WTC11 (cell line): ENCODE results near the gene CHERP. TPM values are rescaled to one million over a fixed set of nuclear protein-coding genes. Genes with fewer than 3 reads are reported as not detected.
"Not testable (repeated sequence)": the region's sequence is repeated elsewhere in the genome, so short reads cannot be mapped to it uniquely, and the experiment has no call there.

Experiments used
- ATAC-seq: fragments of 200-7000 bp; cut with Tn5 transposase; 2 replicates; pipeline ENCODE4 v1.10.0; 2021; ENCODE audit warnings: mild to moderate bottlenecking, moderate library complexity
- CTCF ChIA-PET: fragments of 300-600 bp; sonication (Branson Sonifier 250); formaldehyde crosslinking; loops from one replicate; lab custom pipeline; 2021; ENCODE audit warnings: antibody characterized with exemption; lab: Charles Lee
- POLR2A ChIA-PET: fragments of 350-600 bp; sonication (Branson Sonifier 250); formaldehyde crosslinking; loops from one replicate; lab custom pipeline; 2021; ENCODE audit warnings: antibody characterized with exemption; lab: Charles Lee
- DNase-seq: peaks from one replicate; pipeline ENCODE4 v3.0.0; 2021; ENCODE audit warnings: low spot score
- H3K27ac Mint-ChIP-seq: 2 replicates; pipeline ENCODE4 v1.8.0; 2021; ENCODE audit warnings: mixed read lengths
- H3K27me3 Mint-ChIP-seq: 2 replicates; pipeline ENCODE4 v1.8.0; 2021; ENCODE audit warnings: low read depth, mild to moderate bottlenecking, moderate library complexity, mixed read lengths
- H3K36me3 Mint-ChIP-seq: 2 replicates; pipeline ENCODE4 v1.8.0; 2021; ENCODE audit warnings: mixed read lengths
- H3K4me1 Mint-ChIP-seq: 2 replicates; pipeline ENCODE4 v1.8.0; 2022; ENCODE audit warnings: mixed read lengths
- H3K4me3 Mint-ChIP-seq: 2 replicates; pipeline ENCODE4 v1.8.0; 2021; ENCODE audit warnings: mild to moderate bottlenecking, moderate library complexity, mixed read lengths
- H3K9me3 Mint-ChIP-seq: 2 replicates; pipeline ENCODE4 v1.8.0; 2021; ENCODE audit warnings: mixed read lengths
- FOXJ3 ChIP-seq: sonication (generic); formaldehyde crosslinking; IDR thresholded peaks from 2 replicates; pipeline ENCODE4 v1.9.0; 2021; ENCODE audit warnings: missing genetic modification reagents, mild to moderate bottlenecking, borderline replicate concordance
- GTF2I ChIP-seq: fragments of 250-450 bp; sonication (Bioruptor Pico); conservative IDR thresholded peaks from 2 replicates; pipeline ENCODE4 v1.4.0; 2021; ENCODE audit warnings: mild to moderate bottlenecking
- JUN ChIP-seq: sonication (generic); formaldehyde crosslinking; IDR thresholded peaks from 2 replicates; pipeline ENCODE4 v1.8.0; 2023; ENCODE audit warnings: mild to moderate bottlenecking, missing genetic modification reagents
- MXD4 ChIP-seq: fragments of 250-450 bp; sonication (Bioruptor Pico); IDR thresholded peaks from 2 replicates; pipeline ENCODE4 v1.8.0; 2021; ENCODE audit warnings: mild to moderate bottlenecking, moderate library complexity, borderline replicate concordance
- NFATC4 ChIP-seq: fragments of 250-450 bp; sonication (Bioruptor Pico); IDR thresholded peaks from 2 replicates; pipeline ENCODE4 v1.9.0; 2021; ENCODE audit warnings: mild to moderate bottlenecking
- NFE2L1 ChIP-seq: sonication (generic); formaldehyde crosslinking; IDR thresholded peaks from 2 replicates; pipeline ENCODE4 v1.8.1; 2023; ENCODE audit warnings: missing genetic modification reagents
- NR1H2 ChIP-seq: sonication (generic); formaldehyde crosslinking; IDR thresholded peaks from 2 replicates; pipeline ENCODE4 v1.9.0; 2021; ENCODE audit warnings: mild to moderate bottlenecking, moderate library complexity, missing genetic modification reagents
- PRRX2 ChIP-seq: fragments of 250-450 bp; sonication (Bioruptor Pico); IDR thresholded peaks from 2 replicates; pipeline ENCODE4 v1.8.0; 2021; ENCODE audit warnings: mild to moderate bottlenecking
- TEAD4 ChIP-seq: sonication (generic); formaldehyde crosslinking; IDR thresholded peaks from 2 replicates; pipeline ENCODE4 v1.8.0; 2022; ENCODE audit warnings: mild to moderate bottlenecking, missing genetic modification reagents
- TP53 ChIP-seq: sonication (generic); formaldehyde crosslinking; IDR thresholded peaks from 2 replicates; pipeline ENCODE4 v1.8.1; 2023; ENCODE audit warnings: mild to moderate bottlenecking, missing genetic modification reagents
- ZNF232 ChIP-seq: sonication (generic); formaldehyde crosslinking; IDR thresholded peaks from 2 replicates; pipeline ENCODE4 v1.8.0; 2022; ENCODE audit warnings: mild to moderate bottlenecking, missing genetic modification reagents
- ZNF317 ChIP-seq: sonication (generic); formaldehyde crosslinking; IDR thresholded peaks from 2 replicates; pipeline ENCODE4 v1.8.1; 2023; ENCODE audit warnings: low read depth, mild to moderate bottlenecking, moderate library complexity, missing genetic modification reagents, borderline replicate concordance
- ZNF671 ChIP-seq: fragments of 250-450 bp; sonication (Bioruptor Pico); IDR thresholded peaks from 2 replicates; pipeline ENCODE4 v1.8.0; 2021; ENCODE audit warnings: mild to moderate bottlenecking
- total RNA-seq: library from RNA; stranded (reverse); gene quantifications from 3 replicates; pipeline ENCODE4 v1.2.3, GENCODE V29; 2021
- TF ChIP-seq, protein P1 (sequence below): sonication (generic); formaldehyde crosslinking; IDR thresholded peaks from 2 replicates; pipeline ENCODE4 v1.8.1; 2023; ENCODE audit warnings: mild to moderate bottlenecking, moderate library complexity, missing genetic modification reagents
- TF ChIP-seq, protein P2 (sequence below): sonication (generic); formaldehyde crosslinking; conservative IDR thresholded peaks from 2 replicates; pipeline ENCODE4 v1.8.1; 2023; ENCODE audit warnings: mild to moderate bottlenecking, low read depth, missing genetic modification reagents, moderate library complexity
- TF ChIP-seq, protein P3 (sequence below): sonication (generic); formaldehyde crosslinking; IDR thresholded peaks from 2 replicates; pipeline ENCODE4 v1.8.1; 2022; ENCODE audit warnings: low read depth, mild to moderate bottlenecking, moderate library complexity, missing genetic modification reagents, borderline replicate concordance
- TF ChIP-seq, protein P4 (sequence below): sonication (generic); formaldehyde crosslinking; IDR thresholded peaks from 2 replicates; pipeline ENCODE4 v1.8.1; 2022; ENCODE audit warnings: mild to moderate bottlenecking, missing genetic modification reagents, moderate library complexity, borderline replicate concordance
- TF ChIP-seq, protein P5 (sequence below): sonication (generic); formaldehyde crosslinking; IDR thresholded peaks from 2 replicates; pipeline ENCODE4 v1.8.1; 2022; ENCODE audit warnings: mild to moderate bottlenecking, moderate library complexity, missing genetic modification reagents

Gene CHERP
- total RNA-seq, 1 experiment from 2014 or later: 98.7 TPM

DNA sequence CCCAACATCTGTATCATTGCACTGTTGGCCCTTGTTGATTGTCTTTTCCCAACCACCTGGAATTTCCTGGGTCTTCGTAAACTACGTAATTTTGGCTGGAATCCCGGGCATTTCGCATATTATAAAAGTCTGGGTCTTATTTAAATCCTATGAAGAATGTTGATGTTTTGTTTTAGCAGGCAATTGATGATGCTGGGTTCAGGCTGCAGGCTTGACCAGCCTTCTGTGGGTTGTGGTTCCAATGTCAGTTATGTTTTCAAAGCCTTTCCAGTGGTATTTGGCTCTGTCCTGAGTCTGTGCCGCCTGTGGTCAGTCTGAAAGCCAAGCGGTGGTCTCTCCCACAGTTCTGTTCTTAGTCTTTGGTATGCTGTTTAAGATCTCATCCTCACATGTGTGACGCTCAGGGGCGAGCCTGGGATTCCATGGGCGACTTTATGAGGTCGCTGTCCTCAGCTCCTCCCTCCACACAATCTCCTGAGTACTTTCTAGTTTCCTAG, 17.6 kb upstream of the CHERP start (continued):
- TF ChIP-seq, protein P1, sequence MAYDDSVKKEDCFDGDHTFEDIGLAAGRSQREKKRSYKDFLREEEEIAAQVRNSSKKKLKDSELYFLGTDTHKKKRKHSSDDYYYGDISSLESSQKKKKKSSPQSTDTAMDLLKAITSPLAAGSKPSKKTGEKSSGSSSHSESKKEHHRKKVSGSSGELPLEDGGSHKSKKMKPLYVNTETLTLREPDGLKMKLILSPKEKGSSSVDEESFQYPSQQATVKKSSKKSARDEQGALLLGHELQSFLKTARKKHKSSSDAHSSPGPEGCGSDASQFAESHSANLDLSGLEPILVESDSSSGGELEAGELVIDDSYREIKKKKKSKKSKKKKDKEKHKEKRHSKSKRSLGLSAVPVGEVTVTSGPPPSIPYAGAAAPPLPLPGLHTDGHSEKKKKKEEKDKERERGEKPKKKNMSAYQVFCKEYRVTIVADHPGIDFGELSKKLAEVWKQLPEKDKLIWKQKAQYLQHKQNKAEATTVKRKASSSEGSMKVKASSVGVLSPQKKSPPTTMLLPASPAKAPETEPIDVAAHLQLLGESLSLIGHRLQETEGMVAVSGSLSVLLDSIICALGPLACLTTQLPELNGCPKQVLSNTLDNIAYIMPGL (CRISPR knock-in tag): no peak
- TF ChIP-seq ZNF671 (CRISPR knock-in tag) (no peak), ZNF232 (no peak)

DNA sequence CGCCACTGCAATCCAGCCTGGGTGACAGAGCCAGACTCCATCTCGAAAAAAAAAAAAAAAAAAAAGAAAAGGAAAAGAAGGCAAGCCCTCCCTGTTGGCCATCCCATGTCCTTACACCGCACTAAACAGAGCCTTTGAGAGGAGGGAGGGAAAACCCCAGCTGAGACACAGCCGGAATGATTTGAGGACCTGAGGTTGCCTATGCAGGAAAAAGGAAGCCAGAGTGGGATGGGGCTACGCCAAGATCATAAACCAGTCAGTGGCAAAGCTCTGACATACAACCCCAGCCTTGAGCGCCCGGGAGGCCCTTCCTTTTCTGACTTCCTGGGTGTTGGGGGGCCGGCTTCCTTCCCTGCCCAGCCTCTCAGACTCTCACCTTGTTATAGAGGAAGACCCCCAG, 12.5 kb upstream of the CHERP start:
- TF ChIP-seq, protein P2, sequence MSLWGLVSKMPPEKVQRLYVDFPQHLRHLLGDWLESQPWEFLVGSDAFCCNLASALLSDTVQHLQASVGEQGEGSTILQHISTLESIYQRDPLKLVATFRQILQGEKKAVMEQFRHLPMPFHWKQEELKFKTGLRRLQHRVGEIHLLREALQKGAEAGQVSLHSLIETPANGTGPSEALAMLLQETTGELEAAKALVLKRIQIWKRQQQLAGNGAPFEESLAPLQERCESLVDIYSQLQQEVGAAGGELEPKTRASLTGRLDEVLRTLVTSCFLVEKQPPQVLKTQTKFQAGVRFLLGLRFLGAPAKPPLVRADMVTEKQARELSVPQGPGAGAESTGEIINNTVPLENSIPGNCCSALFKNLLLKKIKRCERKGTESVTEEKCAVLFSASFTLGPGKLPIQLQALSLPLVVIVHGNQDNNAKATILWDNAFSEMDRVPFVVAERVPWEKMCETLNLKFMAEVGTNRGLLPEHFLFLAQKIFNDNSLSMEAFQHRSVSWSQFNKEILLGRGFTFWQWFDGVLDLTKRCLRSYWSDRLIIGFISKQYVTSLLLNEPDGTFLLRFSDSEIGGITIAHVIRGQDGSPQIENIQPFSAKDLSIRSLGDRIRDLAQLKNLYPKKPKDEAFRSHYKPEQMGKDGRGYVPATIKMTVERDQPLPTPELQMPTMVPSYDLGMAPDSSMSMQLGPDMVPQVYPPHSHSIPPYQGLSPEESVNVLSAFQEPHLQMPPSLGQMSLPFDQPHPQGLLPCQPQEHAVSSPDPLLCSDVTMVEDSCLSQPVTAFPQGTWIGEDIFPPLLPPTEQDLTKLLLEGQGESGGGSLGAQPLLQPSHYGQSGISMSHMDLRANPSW (CRISPR knock-in tag): no peak
- TF ChIP-seq ZNF317 (CRISPR knock-in tag): no peak
- TF ChIP-seq, protein P3, sequence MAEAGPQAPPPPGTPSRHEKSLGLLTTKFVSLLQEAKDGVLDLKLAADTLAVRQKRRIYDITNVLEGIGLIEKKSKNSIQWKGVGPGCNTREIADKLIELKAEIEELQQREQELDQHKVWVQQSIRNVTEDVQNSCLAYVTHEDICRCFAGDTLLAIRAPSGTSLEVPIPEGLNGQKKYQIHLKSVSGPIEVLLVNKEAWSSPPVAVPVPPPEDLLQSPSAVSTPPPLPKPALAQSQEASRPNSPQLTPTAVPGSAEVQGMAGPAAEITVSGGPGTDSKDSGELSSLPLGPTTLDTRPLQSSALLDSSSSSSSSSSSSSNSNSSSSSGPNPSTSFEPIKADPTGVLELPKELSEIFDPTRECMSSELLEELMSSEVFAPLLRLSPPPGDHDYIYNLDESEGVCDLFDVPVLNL (CRISPR knock-in tag): no peak
- TF ChIP-seq GTF2I (CRISPR knock-in tag): no peak
- TF ChIP-seq JUN: no peak
- TF ChIP-seq, all 79 proteins: peak for 0
- H3K4me3 Mint-ChIP-seq: no peak overlapping the region
- POLR2A ChIA-PET: no interaction called here
- H3K4me1 Mint-ChIP-seq: no peaks in the 10 kb centered on the region
- no peak for DNase-seq
- H3K27me3 Mint-ChIP-seq: no peaks in the 10 kb centered on the region
- peaks cover 44% of the 10 kb centered on the region for H3K36me3 Mint-ChIP-seq
- H3K9me3 Mint-ChIP-seq: no peaks in the 10 kb centered on the region
- ATAC-seq: no peak
- H3K27ac Mint-ChIP-seq: no peak overlapping the region
- CTCF ChIA-PET: interaction anchor here (0.7 kb wide), 1 partner anchor 39 kb away, joined by 7 read pairs; no protein-coding TSS in a partner anchor

DNA sequence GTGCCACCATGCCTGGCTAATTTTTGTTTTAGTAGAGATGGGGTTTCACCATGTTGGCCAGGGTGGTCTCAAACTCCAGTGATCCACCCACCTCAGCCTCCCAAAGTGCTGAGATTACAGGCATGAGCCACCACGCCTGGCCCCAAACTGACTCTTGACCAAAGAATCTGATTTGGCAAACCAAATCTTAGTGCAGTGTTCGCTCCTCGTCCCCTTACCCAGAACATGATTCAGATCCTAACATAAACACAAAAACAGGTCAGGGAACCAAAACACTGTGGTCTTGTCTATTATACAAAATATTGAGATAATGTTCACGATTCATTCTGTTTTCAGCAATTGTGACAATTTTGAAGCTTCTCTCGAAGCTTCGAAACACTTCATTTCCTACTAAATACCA, 9.7 kb upstream of the CHERP start:
- DNase-seq, POLR2A ChIA-PET, H3K4me1 Mint-ChIP-seq, H3K4me3 Mint-ChIP-seq, H3K27ac Mint-ChIP-seq, ATAC-seq, H3K27me3 Mint-ChIP-seq, H3K9me3 Mint-ChIP-seq, CTCF ChIA-PET: not testable (repeated sequence)
- peaks cover 33% of the 10 kb centered on the region for H3K36me3 Mint-ChIP-seq

DNA sequence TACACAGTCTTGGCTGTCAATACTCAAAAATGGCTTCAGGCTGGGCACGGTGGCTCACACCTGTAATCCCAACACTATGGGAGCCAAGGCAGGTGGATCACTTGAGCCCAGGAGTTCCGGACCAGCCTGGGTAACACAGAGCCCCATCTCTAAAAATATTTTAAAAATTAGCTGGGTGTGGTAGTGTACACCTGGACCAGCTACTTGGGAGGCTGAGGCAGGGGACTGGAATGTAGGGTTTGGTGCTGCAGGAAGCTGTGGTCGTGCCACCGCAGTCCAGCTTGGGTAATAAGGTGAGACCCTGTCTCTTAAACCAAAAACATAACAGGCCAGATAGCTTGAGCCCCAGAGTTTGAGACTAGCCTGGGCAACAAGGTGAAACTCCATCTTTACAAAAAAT, 6.7 kb upstream of the CHERP start:
- DNase-seq (no peak), ATAC-seq (no peak)
- CTCF ChIA-PET: no interaction called here
- TF ChIP-seq, protein P4, sequence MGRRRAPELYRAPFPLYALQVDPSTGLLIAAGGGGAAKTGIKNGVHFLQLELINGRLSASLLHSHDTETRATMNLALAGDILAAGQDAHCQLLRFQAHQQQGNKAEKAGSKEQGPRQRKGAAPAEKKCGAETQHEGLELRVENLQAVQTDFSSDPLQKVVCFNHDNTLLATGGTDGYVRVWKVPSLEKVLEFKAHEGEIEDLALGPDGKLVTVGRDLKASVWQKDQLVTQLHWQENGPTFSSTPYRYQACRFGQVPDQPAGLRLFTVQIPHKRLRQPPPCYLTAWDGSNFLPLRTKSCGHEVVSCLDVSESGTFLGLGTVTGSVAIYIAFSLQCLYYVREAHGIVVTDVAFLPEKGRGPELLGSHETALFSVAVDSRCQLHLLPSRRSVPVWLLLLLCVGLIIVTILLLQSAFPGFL (CRISPR knock-in tag): no peak
- no peak for TF ChIP-seq NFATC4 (CRISPR knock-in tag)
- no peak for TF ChIP-seq GTF2I (CRISPR knock-in tag)
- TF ChIP-seq TP53 (CRISPR knock-in tag): no peak
- no peak for TF ChIP-seq MXD4 (CRISPR knock-in tag)
- TF ChIP-seq PRRX2 (CRISPR knock-in tag): no peak
- TF ChIP-seq TEAD4 (CRISPR knock-in tag): no peak
- TF ChIP-seq, protein P5, sequence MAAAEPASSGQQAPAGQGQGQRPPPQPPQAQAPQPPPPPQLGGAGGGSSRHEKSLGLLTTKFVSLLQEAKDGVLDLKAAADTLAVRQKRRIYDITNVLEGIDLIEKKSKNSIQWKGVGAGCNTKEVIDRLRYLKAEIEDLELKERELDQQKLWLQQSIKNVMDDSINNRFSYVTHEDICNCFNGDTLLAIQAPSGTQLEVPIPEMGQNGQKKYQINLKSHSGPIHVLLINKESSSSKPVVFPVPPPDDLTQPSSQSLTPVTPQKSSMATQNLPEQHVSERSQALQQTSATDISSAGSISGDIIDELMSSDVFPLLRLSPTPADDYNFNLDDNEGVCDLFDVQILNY: no peak
- TF ChIP-seq NR1H2 (CRISPR knock-in tag): no peak
- no peak for TF ChIP-seq NFE2L1 (CRISPR knock-in tag)
- TF ChIP-seq FOXJ3 (CRISPR knock-in tag): no peak
- peaks cover 16% of the 10 kb centered on the region for H3K36me3 Mint-ChIP-seq
- H3K9me3 Mint-ChIP-seq: no peaks in the 10 kb centered on the region
- POLR2A ChIA-PET: no interaction called here
- no peak overlapping the region for H3K27ac Mint-ChIP-seq
- no peak overlapping the region for H3K4me3 Mint-ChIP-seq
- H3K4me1 Mint-ChIP-seq: peaks cover 1% of the 10 kb centered on the region
- H3K27me3 Mint-ChIP-seq: no peaks in the 10 kb centered on the region
